Measurements from ENCODE around the gene TFAP2B.

Gene TFAP2B

GRCh38 chr6:50818673-50819072 is at the start of gene TFAP2B:
TFAP2B (plus strand) TSS chr6:50818871; CDS start chr6:50818892, 21 bp downstream.
- in situ Hi-C loops (cut with MboI; ENCODE audit: low sequenced_read_pairs) = no loop called here

GRCh38 chr6:50778696-50779095 is 40.0 kb upstream of the TFAP2B start:
- in situ Hi-C loops (cut with MboI; ENCODE audit: low sequenced_read_pairs) = no loop called here

- in situ Hi-C loops (cut with MboI; ENCODE audit: low sequenced_read_pairs) = no loop called here
Observed at GRCh38 chr6:50780382-50780781, 38.3 kb upstream of the TFAP2B start.

DNA sequence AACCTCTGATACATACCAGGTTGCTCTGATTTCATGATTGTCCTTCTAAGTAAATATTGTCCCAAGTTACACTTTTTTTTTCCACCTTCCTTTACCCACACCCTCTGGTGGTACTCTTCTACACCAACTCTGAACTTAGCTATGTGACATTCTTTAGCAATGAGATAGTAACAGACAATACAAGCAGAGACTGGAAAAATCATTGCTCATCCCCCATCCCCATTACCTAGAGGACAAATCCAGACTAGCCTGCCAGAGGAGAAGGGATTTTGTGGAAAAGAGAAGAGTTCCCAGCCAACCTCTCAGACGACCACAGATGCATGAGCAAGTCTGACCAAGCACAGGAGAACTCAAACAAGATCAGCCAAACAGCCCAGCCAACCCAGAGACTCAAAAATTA is 32.8 kb upstream of the TFAP2B start:
- in situ Hi-C loops (cut with MboI; ENCODE audit: low sequenced_read_pairs) = no loop called here

DNA sequence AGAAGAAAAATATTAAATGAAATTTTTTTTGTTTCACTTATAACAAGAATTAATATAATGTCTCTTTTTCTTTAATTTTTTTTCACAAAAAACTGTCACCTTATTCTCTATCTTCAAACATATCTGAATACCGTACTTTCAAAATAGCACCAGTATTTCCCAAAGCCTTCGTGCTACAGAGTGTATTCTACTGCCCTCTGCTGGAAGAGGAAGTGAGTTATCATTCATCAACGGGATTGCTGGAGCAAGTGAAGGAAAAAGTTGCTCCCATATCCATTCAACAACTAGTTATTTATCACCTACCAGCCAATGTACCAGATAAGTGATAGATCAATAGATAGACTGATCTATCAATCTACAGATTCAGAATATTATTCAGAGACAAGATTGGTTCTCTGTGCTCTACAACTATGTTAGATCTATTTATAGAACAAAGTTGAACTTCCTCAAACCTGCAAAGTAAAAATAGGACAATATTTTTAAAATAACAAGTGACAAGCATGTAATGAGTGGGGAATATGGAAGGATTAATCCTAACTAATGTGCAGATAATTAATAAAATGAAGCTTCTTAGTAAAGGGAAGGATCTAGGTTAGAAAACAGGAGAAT is 26.7 kb upstream of the TFAP2B start:
- in situ Hi-C loops (cut with MboI; ENCODE audit: low sequenced_read_pairs) = no loop called here

DNA sequence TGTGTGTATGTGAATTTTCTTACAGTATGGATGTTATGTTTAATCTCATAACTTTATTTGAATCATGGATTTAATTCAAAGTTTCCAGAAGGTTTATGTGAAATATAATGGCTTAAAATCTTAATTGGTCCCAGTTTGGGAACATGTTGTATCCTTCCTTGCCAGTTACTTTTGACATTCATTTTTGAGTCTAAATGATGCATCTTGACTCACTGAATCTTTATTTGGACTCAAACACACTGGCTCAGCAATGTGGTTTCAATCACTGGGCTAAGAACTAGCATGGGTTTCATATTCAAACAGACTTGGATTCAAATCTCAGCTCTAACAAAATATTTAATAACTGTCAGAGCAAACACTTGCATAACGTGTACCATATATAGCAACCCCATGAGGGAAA is 25.9 kb upstream of the TFAP2B start:
- in situ Hi-C loops (cut with MboI; ENCODE audit: low sequenced_read_pairs) = no loop called here

DNA sequence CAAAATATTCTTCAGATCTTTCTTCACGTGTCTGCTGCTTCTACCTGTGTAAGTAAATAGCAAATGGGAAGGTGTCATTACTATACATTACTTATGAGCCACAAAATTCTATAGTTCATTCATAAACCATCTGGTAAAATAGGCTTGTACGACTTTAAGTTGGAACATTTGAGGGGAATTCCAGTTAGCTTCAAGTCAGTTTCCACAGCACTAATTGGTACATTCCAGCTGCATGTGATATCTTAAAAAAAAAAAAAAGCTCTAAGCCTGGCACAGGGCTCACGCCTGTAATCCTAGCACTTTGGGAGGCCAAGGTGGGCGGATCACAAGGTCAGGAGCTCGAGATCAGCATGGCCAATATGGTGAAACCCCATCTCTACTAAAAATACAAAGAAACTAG is 23.1 kb upstream of the TFAP2B start:
- in situ Hi-C loops (cut with MboI; ENCODE audit: low sequenced_read_pairs) = no loop called here

DNA sequence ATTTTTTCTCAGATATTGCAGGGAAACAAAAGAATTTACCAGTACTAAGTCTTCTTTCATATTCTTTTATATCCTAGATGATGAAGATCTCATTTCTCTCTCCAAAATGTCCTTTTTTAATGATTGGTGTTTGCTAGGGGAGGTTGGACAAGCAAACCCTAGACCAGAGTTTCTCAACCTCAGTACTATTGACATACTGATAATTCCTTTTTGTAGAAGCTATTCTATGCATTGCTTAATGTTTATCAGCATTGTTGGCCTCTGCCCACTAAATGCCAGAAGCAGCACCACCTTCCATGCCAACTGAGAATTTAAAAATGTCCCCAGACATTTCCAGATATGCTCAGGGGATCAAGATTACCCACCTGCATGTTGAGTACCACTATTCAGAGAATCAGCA is 14.4 kb upstream of the TFAP2B start:
- in situ Hi-C loops (cut with MboI; ENCODE audit: low sequenced_read_pairs) = no loop called here

- in situ Hi-C loops (cut with MboI; ENCODE audit: low sequenced_read_pairs) = no loop called here
Observed at GRCh38 chr6:50807035-50807434, 11.6 kb upstream of the TFAP2B start.

DNA sequence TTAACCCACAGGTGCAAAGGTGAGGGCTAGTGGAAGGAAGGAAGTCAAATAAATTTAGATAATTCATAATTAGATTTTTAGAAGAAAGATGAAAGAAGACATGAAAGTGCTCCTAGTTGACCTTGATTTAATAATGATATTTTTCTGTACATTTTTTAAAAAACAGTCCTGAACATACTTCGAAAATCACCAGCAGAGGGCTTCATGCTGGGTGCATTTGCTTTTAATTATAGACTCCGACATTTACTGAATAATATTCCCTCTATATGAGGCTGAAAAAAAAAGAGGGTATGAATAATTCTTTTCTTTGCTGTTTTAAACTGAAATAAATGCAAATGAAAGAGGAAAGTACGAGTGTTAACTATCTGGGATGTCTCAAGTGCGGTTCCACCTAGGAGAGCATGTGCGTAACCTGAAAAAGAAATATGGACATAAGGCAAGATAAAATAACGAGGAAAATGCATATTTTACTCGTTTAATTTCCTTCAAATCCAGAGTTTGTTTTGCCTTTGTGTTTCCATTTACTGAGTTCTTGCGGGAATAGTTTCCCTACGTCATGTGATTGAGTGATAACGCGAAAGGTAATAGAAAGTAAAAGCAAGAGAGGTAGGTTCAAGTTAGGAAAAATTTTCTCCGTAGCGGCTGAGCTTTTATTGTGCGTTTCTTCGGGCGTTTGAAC is 3.1 kb upstream of the TFAP2B start:
- in situ Hi-C loops (cut with MboI; ENCODE audit: low sequenced_read_pairs) = no loop called here

DNA sequence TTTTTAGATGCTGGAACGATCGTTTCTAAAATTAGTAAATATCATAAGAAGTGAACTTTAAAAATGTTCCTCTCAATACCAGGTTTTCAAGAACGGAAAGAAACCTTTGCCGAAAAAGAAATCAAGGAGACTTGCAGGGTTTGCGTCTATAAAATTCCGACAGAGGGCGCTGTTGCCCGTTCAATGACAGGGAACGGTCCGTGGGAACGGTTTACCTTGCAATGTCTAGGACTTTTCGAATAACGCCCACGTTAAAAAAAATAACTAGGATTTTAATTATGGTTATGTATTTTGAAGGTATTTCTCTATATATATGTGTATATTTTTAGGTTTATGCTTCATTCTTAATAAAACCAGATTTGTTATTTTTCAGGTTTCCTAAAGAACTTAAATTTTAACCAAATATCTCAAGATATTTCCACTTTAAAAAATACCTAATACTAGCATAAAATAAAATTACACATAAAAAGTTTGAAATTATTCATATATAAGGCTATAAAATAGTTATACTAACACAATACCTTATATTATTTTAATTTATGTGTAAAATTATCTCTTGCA is 2.5 kb upstream of the TFAP2B start:
- in situ Hi-C loops (cut with MboI; ENCODE audit: low sequenced_read_pairs) = no loop called here

DNA sequence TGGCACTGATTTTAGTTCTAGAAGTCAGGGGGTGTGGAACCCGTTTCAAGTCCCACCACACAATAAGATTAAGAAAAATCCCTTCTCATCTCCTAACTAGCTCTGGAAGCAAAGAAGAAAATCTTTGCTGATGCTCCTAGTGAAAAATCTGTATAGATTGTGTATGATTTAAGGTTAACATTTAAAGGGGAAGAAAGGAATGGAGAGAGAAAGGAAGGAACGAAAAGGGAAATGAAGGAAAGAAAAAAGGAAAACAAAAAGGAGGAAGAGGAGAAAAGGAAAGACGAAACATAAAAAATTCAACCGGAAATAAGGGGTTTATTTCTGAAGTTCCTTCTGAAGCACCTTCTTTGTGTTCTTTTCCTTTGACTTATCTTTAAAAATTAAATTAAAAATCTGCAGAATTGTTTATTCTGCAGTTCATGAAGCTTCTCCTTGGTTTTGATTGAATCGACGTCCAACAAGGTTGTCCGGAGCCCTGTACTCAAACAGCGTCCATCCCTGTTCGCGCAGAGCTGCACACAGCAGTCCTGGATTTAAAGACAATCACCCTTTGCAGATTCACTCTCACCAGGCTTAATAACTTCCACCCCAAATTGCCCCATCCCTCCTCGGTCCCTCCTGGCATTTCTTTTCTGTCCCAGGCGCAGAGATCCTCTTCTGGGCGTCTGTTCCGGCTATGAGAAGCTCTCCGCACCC is 1.6 kb upstream of the TFAP2B start:
- in situ Hi-C loops (cut with MboI; ENCODE audit: low sequenced_read_pairs) = no loop called here

- in situ Hi-C loops (cut with MboI; ENCODE audit: low sequenced_read_pairs) = no loop called here
Observed at GRCh38 chr6:50817646-50817950, 1.1 kb upstream of the TFAP2B start.

DNA sequence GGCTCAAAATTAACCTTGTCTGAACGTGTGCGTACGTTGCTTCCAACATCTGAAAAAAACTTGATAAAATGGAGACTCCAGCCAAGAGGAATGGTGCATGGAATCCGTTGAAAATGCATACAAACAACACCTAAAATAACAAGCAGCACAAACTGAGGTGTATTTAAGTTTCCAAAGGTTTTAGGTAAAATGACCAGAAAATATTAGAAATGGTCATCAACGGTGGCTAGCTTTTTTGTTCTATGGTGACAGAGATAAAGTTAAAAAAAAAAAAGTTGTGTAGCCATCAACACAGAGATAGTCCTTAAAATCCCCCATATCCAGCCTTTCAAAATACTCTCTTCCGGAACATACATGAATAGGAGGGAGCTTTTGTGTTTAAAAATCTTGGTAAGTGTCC is 651 bp upstream of the TFAP2B start:
- in situ Hi-C loops (cut with MboI; ENCODE audit: low sequenced_read_pairs) = no loop called here

GRCh38 chr6:50819466-50819903 is 814 bp downstream of the TFAP2B start:
- in situ Hi-C loops (cut with MboI; ENCODE audit: low sequenced_read_pairs) = no loop called here

DNA sequence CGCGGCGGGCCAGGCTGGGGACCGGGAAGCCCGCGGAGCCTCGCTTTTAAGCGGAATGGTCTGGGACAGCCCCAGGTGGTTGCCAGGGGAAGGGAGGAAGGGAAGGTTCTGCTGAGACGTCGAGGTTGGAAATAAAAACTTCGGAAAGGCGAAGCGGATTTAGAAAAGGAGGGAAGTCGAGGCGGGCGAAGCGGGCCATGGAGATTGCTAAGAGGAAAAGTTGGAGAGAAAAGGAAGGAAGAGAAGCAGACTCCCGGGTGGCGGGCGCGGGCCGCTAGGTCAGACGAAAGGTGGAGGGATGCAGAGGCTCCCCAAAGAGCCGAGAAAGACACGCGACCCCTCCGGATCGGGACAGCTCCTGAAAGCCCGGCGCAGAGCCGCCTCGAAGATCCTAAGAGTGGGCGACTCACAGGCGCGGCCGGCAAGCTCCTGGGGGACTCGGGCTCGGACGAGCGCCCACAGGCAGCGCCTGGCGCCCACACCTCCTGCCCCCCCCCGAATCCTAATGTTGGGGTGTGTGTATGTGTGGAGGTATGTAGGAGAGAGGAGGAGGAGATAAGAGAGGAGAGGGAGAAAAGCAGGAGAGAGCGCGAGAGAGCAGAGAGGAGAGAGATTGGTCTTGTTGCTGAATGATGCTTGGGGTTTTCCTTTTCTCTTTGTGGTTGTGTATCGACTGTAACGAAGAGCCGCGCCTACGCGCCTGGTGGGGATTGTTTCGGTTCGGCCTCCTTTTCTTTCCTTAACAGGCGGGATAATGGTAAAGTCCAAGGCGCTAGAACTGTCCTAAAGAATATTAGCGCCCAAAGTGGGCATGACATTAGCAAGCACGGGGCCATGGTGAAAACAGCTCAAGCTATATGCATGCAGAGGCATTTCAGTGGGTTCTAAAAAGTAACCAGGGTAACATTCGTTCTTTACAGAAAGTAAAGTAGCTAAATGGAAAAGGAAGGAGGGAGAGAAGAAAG is 1.5 kb downstream of the TFAP2B start:
- in situ Hi-C loops (cut with MboI; ENCODE audit: low sequenced_read_pairs) = no loop called here

DNA sequence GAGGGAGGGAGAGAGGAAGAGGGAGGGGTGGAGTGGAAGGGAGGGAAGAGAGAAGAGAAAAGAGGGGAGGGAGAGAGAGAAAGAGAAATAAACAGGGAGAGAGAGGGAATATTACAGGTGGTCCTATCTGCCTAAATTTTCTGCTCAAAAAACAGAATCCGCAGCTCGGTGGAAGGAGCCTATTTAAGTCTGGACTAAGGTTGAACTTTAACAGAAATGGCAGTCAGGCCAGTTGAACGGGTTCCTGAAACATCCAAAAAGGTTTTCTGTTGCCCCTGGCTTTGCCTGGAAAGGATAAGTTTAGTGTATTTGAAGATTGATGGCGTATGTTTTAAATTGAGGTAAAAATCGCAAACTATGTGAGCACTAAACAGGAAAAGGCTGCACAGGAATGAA is 2.2 kb downstream of the TFAP2B start:
- in situ Hi-C loops (cut with MboI; ENCODE audit: low sequenced_read_pairs) = no loop called here

DNA sequence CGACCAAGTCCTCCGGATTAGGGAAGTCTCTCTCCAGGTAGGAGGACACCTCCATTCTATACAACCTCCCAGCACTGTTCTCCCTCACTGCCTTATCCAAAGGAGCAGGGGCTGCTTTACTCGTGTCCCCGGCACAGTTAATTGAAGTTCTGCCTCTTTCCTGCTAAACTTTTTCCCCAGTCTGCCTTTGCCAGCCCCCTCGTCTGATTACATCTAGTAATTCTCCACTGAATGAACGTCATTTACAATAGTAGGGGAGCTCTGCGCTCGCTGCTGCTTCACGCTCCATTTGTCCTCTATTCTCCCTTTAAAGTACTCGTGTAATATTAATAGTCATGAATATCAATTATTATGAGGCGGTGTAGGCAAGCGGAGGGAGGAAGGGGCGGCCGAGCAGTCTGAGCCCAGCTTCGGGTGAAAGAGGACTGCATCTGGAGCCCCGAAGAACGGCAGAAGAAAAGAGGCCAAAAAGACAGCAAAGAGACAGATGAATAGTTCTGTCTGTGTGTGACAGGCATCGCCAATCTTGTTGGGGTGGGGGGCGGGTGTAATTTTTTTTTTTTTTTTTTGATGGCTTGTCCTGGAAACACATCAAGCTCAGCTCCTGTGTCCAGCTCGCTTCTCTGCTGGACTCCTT is 2.9 kb downstream of the TFAP2B start:
- in situ Hi-C loops (cut with MboI; ENCODE audit: low sequenced_read_pairs) = no loop called here

DNA sequence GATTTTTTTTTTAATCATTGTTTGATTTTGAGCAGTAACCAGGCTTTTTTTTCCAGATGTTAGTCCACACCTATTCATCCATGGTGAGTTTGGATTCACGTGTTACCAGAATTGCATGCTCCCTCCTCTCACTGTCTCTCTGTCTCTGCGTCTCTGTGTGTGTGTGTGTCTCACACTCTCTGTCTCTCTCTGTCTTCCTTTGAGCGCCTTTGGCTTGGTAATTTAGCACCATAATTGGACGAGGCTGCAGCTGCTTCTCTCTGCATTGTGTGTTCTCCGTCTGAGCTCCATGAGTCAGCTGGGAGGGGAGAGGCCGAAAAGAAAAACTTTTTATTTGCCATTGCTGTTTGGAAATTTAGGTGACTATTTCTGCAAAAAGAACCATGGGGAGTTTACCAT is 3.4 kb downstream of the TFAP2B start:
- in situ Hi-C loops (cut with MboI; ENCODE audit: low sequenced_read_pairs) = no loop called here

GRCh38 chr6:50823094-50823920 is 4.6 kb downstream of the TFAP2B start:
- in situ Hi-C loops (cut with MboI; ENCODE audit: low sequenced_read_pairs) = no loop called here

All from HL-60/S4 (cell line).